HepG2 (cell line): Measurements from ENCODE around the gene DAD1. TPM values are rescaled to one million over a fixed set of nuclear protein-coding genes. Genes with fewer than 3 reads are reported as not detected.

Experiments used
- ATAC-seq: fragments of 200-7000 bp; cut with Tn5 transposase; 3 replicates; pipeline ENCODE4 v1.9.1; 2020; ENCODE audit warnings: mild to moderate bottlenecking, moderate library complexity
- BruUV-seq: library from RNA; stranded (reverse); fragments of 400-500 nt; replicated peaks from 2 replicates; lab custom pipeline; 2021; lab: Mats Ljungman, UMichigan
- CTCF ChIA-PET: fragments of 300-600 bp; formaldehyde crosslinking; extraction: SDS; loops from one replicate; lab custom pipeline; 2021; ENCODE audit warnings: low total read pairs, inconsistent platforms, low intra/inter-chr PET ratio; lab: Yijun Ruan, JAX
- POLR2A ChIA-PET: fragments of 350-600 bp; sonication (Branson Sonifier 250); formaldehyde crosslinking; loops from one replicate; lab custom pipeline; 2020; ENCODE audit warnings: antibody characterized with exemption, inconsistent platforms; lab: Yijun Ruan, JAX
- DNase-seq: peaks from one replicate; pipeline ENCODE4 v3.0.0-alpha.2; 2015; ENCODE audit warnings: low spot score
- FAIRE-seq: peaks from 3 replicates; lab custom pipeline; 2011; peaks lifted over from hg19 to GRCh38; lab: Jason Lieb, UNC
- H2AFZ ChIP-seq: one replicate; pipeline ENCODE4 v1.6.1; 2011; ENCODE audit warnings: low read length, inconsistent platforms
- H3K27ac ChIP-seq: fragments of 300-600 bp; 3 replicates; pipeline ENCODE4 v1.8.0; 2011; ENCODE audit warnings: mixed run types, mild to moderate bottlenecking, mixed read lengths, low read length, inconsistent platforms; ENCODE audit not compliant: insufficient read depth; ENCODE audit errors: extremely low read length
- H3K27me3 ChIP-seq, 2 experiments: fragments of 200-600 bp in 1 of 2; 2 replicates in 1 of 2; 3 replicates in 1 of 2; pipeline versions ENCODE4 v1.6.0 to v1.8.0; 2011; ENCODE audit warnings: low read length in 2 of 2, mild to moderate bottlenecking in 2 of 2, moderate library complexity in 2 of 2, inconsistent platforms in 1 of 2; ENCODE audit not compliant: insufficient read depth in 2 of 2, control insufficient read depth in 1 of 2
- H3K36me3 ChIP-seq, 2 experiments: fragments of 200-600 bp in 1 of 2; replicated peaks in 1 of 2; 2 replicates in 1 of 2; 3 replicates in 1 of 2; pipeline versions ENCODE4 v1.5.1 to v1.8.0; 2011; ENCODE audit warnings: low read length in 2 of 2, inconsistent platforms in 1 of 2; ENCODE audit not compliant: insufficient read depth in 2 of 2, control insufficient read depth in 1 of 2
- H3K4me1 ChIP-seq: 2 replicates; pipeline ENCODE4 v1.5.1; 2012; ENCODE audit warnings: low read length, inconsistent platforms; ENCODE audit not compliant: insufficient read depth
- H3K4me2 ChIP-seq: 2 replicates; pipeline ENCODE4 v1.6.0; 2011; ENCODE audit warnings: low read depth, low read length, inconsistent platforms
- H3K4me3 ChIP-seq, 3 experiments: fragments of 200-600 bp in 1 of 3; sonication (generic), shearing (Covaris generic) in 1 of 3; replicated peaks in 1 of 3; 2 replicates each; pipeline ENCODE4 v1.5.1; 2011 to 2016; ENCODE audit warnings: low read length in 3 of 3, inconsistent platforms in 2 of 3, low read depth in 2 of 3, mild to moderate bottlenecking in 2 of 3, control low read depth in 1 of 3, mixed read lengths in 1 of 3; ENCODE audit not compliant: insufficient read depth in 1 of 3
- H3K79me2 ChIP-seq: one replicate; pipeline ENCODE4 v1.6.1; 2011; ENCODE audit warnings: low read length, inconsistent platforms; ENCODE audit not compliant: insufficient read depth
- H3K9ac ChIP-seq: 2 replicates; pipeline ENCODE4 v1.6.0; 2011; ENCODE audit warnings: mild to moderate bottlenecking, low read depth, low read length, inconsistent platforms; ENCODE audit not compliant: insufficient read depth
- H3K9me3 ChIP-seq: 2 replicates; pipeline ENCODE4 v1.5.1; 2012; ENCODE audit warnings: mild to moderate bottlenecking, low read length
- H4K20me1 ChIP-seq: 2 replicates; pipeline ENCODE4 v1.6.0; 2011; ENCODE audit warnings: inconsistent platforms, mild to moderate bottlenecking, low read length, moderate library complexity; ENCODE audit not compliant: insufficient read depth
- BCL6 ChIP-seq: IDR thresholded peaks from 2 replicates; pipeline ENCODE4 v1.6.1; 2016; ENCODE audit warnings: missing genetic modification reagents, missing compliant biosample characterization
- HDAC2 ChIP-seq: sonication (generic); formaldehyde crosslinking; IDR thresholded peaks from 2 replicates; pipeline ENCODE4 v1.4.0; 2020; ENCODE audit warnings: missing genetic modification reagents
- HNRNPK ChIP-seq: fragments of 200-400 bp; formaldehyde crosslinking; IDR thresholded peaks from 2 replicates; pipeline ENCODE4 v1.6.1; 2018; ENCODE audit warnings: low read length, low read depth, moderate library complexity, mild to moderate bottlenecking; ENCODE audit not compliant: poor library complexity, severe bottlenecking
- SSRP1 ChIP-seq: IDR thresholded peaks from 2 replicates; pipeline ENCODE4 v1.6.1; 2016; ENCODE audit warnings: control low read depth
- ZSCAN25 ChIP-seq: sonication (generic); formaldehyde crosslinking; IDR thresholded peaks from 2 replicates; pipeline ENCODE4 v1.8.0; 2022; ENCODE audit warnings: mild to moderate bottlenecking, missing genetic modification reagents
- in situ Hi-C: cut with HindIII; loops from 2 replicates; pipeline ENCODE4 v1.10.0; 2017; ENCODE audit warnings: low pct_unique_long_range_greater_than_20kb; ENCODE audit not compliant: extremely low pct_ligation_motif_present
- intact Hi-C: fragments of 100-400 bp; cut with micrococcal nuclease; formaldehyde crosslinking; loops from one replicate; pipeline ENCODE4 v1.10.0; 2022; ENCODE audit not compliant: unreplicated experiment
- polyA plus RNA-seq, 8 experiments: library from polyadenylated mRNA; depleted of rRNA in 3 of 8; stranded (reverse) in 7 of 8; unstranded in 1 of 8; fragments of >200 nt; fragmentation: Illumina TruSeq in 4 of 8; extraction: Trizol in 4 of 8; gene quantifications; 2 replicates each; pipeline versions ENCODE4 v1.2.1 to v1.2.3, GENCODE V29; 2011 to 2016; ENCODE audit warnings: low read depth in 4 of 8, missing spikeins in 1 of 8, mixed read lengths in 1 of 8; ENCODE audit not compliant: insufficient read depth in 1 of 8
- total RNA-seq, 5 experiments: library from RNA; depleted of rRNA; stranded (reverse); fragments of >200 nt; fragmentation: Illumina TruSeq; extraction: Trizol; gene quantifications; 2 replicates each; pipeline ENCODE4 v1.2.3, GENCODE V29; 2016; ENCODE audit warnings: low read depth in 1 of 5
- TF ChIP-seq, protein P1 (sequence below): IDR thresholded peaks from 2 replicates; pipeline ENCODE4 v1.4.0; 2020; ENCODE audit warnings: mild to moderate bottlenecking, missing genetic modification reagents

Gene DAD1
- total and polyA plus RNA-seq, 2 of the 13 experiments (the other 11 are each of a cell fraction or from before 2014, with no cell fraction given), result 558 to 626 TPM

GRCh38 chr14:22523283-22523682 lies 65.7 kb downstream of the DAD1 start:
- no peak overlapping the region for H3K9ac ChIP-seq
- H3K79me2 ChIP-seq, result no peaks in the 10 kb centered on the region
- ChIA-PET CTCF (no interaction called here), POLR2A (no interaction called here)
- H3K4me2 ChIP-seq, result no peak overlapping the region
- no peaks in the 10 kb centered on the region for H3K36me3 ChIP-seq
- BruUV-seq, result no TSS peak
- no peak overlapping the region for H3K27ac ChIP-seq
- peaks cover 9% of the 10 kb centered on the region for H3K4me1 ChIP-seq
- H2AFZ ChIP-seq, result no peak overlapping the region
- H4K20me1 ChIP-seq, result no peaks in the 10 kb centered on the region
- TF ChIP-seq ZSCAN25 (CRISPR knock-in tag) (no peak), SSRP1 (no peak), HDAC2 (CRISPR knock-in tag) (no peak), HNRNPK (no peak), BCL6 (no peak)
- TF ChIP-seq, protein P1, sequence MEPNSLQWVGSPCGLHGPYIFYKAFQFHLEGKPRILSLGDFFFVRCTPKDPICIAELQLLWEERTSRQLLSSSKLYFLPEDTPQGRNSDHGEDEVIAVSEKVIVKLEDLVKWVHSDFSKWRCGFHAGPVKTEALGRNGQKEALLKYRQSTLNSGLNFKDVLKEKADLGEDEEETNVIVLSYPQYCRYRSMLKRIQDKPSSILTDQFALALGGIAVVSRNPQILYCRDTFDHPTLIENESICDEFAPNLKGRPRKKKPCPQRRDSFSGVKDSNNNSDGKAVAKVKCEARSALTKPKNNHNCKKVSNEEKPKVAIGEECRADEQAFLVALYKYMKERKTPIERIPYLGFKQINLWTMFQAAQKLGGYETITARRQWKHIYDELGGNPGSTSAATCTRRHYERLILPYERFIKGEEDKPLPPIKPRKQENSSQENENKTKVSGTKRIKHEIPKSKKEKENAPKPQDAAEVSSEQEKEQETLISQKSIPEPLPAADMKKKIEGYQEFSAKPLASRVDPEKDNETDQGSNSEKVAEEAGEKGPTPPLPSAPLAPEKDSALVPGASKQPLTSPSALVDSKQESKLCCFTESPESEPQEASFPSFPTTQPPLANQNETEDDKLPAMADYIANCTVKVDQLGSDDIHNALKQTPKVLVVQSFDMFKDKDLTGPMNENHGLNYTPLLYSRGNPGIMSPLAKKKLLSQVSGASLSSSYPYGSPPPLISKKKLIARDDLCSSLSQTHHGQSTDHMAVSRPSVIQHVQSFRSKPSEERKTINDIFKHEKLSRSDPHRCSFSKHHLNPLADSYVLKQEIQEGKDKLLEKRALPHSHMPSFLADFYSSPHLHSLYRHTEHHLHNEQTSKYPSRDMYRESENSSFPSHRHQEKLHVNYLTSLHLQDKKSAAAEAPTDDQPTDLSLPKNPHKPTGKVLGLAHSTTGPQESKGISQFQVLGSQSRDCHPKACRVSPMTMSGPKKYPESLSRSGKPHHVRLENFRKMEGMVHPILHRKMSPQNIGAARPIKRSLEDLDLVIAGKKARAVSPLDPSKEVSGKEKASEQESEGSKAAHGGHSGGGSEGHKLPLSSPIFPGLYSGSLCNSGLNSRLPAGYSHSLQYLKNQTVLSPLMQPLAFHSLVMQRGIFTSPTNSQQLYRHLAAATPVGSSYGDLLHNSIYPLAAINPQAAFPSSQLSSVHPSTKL (CRISPR knock-in tag), result no peak
- no peak for DNase-seq
- peaks cover 0 to 17% of the 10 kb centered on the region in 2 experiments; a peak in 1 of 5 replicates for H3K27me3 ChIP-seq
- no peaks in the 10 kb centered on the region for H3K9me3 ChIP-seq
- intact Hi-C loops (no loop called here), in situ Hi-C loops (no loop called here)
- no peak for FAIRE-seq
- no peak overlapping the region for H3K4me3 ChIP-seq
- no peak for ATAC-seq
